Spleen (tissue), 11 donors: ENCODE results near the gene RASSF1. TPM values are rescaled to one million over a fixed set of nuclear protein-coding genes. Genes with fewer than 3 reads are reported as not detected.

Experiments used
- DNase-seq: peaks from one replicate; pipeline ENCODE4 v3.0.0-alpha.2; 2020
- H3K27ac ChIP-seq, 8 donors: fragments of 200-600 bp; sonication (generic) in 7 of 8; 1 replicate in 4 of 8; 2 replicates in 4 of 8; pipeline versions ENCODE4 v1.5.0 to v1.8.0; 2016 to 2021; ENCODE audit warnings: inconsistent platforms in 4 of 8, mild to moderate bottlenecking in 4 of 8, moderate library complexity in 1 of 8
- H3K27me3 ChIP-seq, 7 donors: fragments of 200-600 bp; sonication (generic) in 6 of 7; replicated peaks in 1 of 7; 1 replicate in 4 of 7; 2 replicates in 3 of 7; pipeline versions ENCODE4 v1.5.0 to v1.8.0; 2016 to 2021; ENCODE audit warnings: inconsistent platforms in 3 of 7, mild to moderate bottlenecking in 1 of 7
- H3K36me3 ChIP-seq, 6 donors: fragments of 200-600 bp; sonication (generic) in 5 of 6; 1 replicate in 4 of 6; 2 replicates in 2 of 6; pipeline versions ENCODE4 v1.5.0 to v1.8.0; 2016 to 2021; ENCODE audit warnings: inconsistent platforms in 2 of 6
- H3K4me1 ChIP-seq, 6 donors: fragments of 200-600 bp; sonication (generic) in 5 of 6; 1 replicate in 3 of 6; 2 replicates in 3 of 6; pipeline versions ENCODE4 v1.5.0 to v1.8.0; 2016 to 2021; ENCODE audit warnings: inconsistent platforms in 3 of 6
- H3K4me3 ChIP-seq, 8 donors: fragments of 200-600 bp; sonication (generic) in 7 of 8; 1 replicate in 4 of 8; 2 replicates in 4 of 8; pipeline versions ENCODE4 v1.5.0 to v1.8.0; 2016 to 2021; ENCODE audit warnings: inconsistent platforms in 4 of 8, mild to moderate bottlenecking in 4 of 8, moderate library complexity in 2 of 8
- H3K9me3 ChIP-seq, 8 donors: fragments of 200-600 bp; sonication (generic) in 7 of 8; 1 replicate in 4 of 8; 2 replicates in 4 of 8; pipeline versions ENCODE4 v1.5.0 to v1.8.0; 2016 to 2021; ENCODE audit warnings: inconsistent platforms in 4 of 8
- CTCF ChIP-seq, 11 experiments: fragments of 200-600 bp in 7 of 11; fragments of 450-650 bp in 4 of 11; sonication (generic) in 4 of 11; IDR thresholded peaks in 8 of 11; conservative IDR thresholded peaks in 3 of 11; 1 replicate in 7 of 11; 2 replicates in 4 of 11; pipeline versions ENCODE4 v1.4.0 to v1.8.0; 2016 to 2021; ENCODE audit warnings: antibody characterized with exemption in 11 of 11, inconsistent platforms in 4 of 11, mild to moderate bottlenecking in 1 of 11
- POLR2A ChIP-seq, 3 donors: fragments of 450-650 bp; IDR thresholded peaks; one replicate each; pipeline ENCODE4 v1.5.1; 2017; ENCODE audit warnings: antibody characterized with exemption in 3 of 3, mild to moderate bottlenecking in 1 of 3
- POLR2AphosphoS5 ChIP-seq, 3 donors: sonication (generic); formaldehyde crosslinking; IDR thresholded peaks; one replicate each; pipeline ENCODE4 v1.5.1; 2017; ENCODE audit warnings: antibody characterized with exemption in 3 of 3
- WGBS, 5 donors: extraction: QIAGEN DNeasy Blood & Tissue Kit in 3 of 5; methylation state at CpG; one replicate each; pipeline versions ENCODE4 v1.1.5 to v1.1.7; 2013 to 2018; 5-methylcytosine and 5-hydroxymethylcytosine counted together
- intact Hi-C: fragments of 100-400 bp; cut with DNase I; formaldehyde crosslinking; loops from one replicate; pipeline ENCODE4 v1.15.0; 2023; ENCODE audit warnings: low total_unique reads
- polyA plus RNA-seq, 3 donors: library from polyadenylated mRNA; stranded (reverse); fragments of 200-250 nt; gene quantifications; one replicate each; pipeline ENCODE4 v1.2.1, GENCODE V29; 2013
- total RNA-seq, 7 donors: library from RNA; depleted of rRNA in 3 of 7; stranded (reverse); fragments of >200 nt in 3 of 7; fragmentation: NEBNext Ultra II Directional in 4 of 7; extraction: Animal tissue kit (Norgen Biotek cat#: 25700) in 4 of 7; gene quantifications; one replicate each; pipeline versions ENCODE4 v1.1.0 to v1.2.1, GENCODE V29; 2016 to 2021
- donor health status: healthy with polysubstance abuse.
- donor health status: DM: no; HTN: no; CAD: no; lungs with moderate emphysema.
- donor health status: DM: no; HTN: no; CAD: no.
- donor health status: Bipolar disorder and iron deficiency.
- donor health status: healthy.
- donor health status: DM: no; HTN: no; CAD: no.
- donor health status: DM: yes; HTN: yes; CAD: no.

The RASSF1 gene
- total and polyA plus RNA-seq, 10 donors = 48.3 to 113 (median 64.7) TPM

- H3K27ac ChIP-seq = peak overlapping the region in 5 of 8 donors; percentile 4 to 92 (median 90)
- intact Hi-C loops = no loop called here
- no peaks in the 10 kb centered on the region for H3K9me3 ChIP-seq
- 51 to 75% (median 57%) methylated on average over 4 to 5 of the region's 5 CpGs for WGBS, 5 donors
- DNase-seq = no peak
- peak overlapping the region in 6 of 8 donors; percentile 2 to 97 (median 83) for H3K4me3 ChIP-seq
- no peaks in the 10 kb centered on the region for H3K27me3 ChIP-seq
- no peak for TF ChIP-seq CTCF (IDR thresholded peaks at IDR 0.05 in 8 of 11, conservative IDR thresholded peaks at IDR 0.05 in 3 of 11)
- TF ChIP-seq POLR2A (IDR thresholded peaks at IDR 0.05) = no peak
- TF ChIP-seq POLR2AphosphoS5 (IDR thresholded peaks at IDR 0.05) = no peak
- peaks cover 0 to 71% (median 40%) of the 10 kb centered on the region in 6 donors for H3K36me3 ChIP-seq
- H3K4me1 ChIP-seq = peaks cover 34 to 84% (median 64%) of the 10 kb centered on the region in 6 donors
These were observed 15.9 kb upstream of the RASSF1 start for GRCh38 chr3:50356553-50356952.

GRCh38 chr3:50355829-50356552 is 15.4 kb upstream of the RASSF1 start:
- TF ChIP-seq CTCF (IDR thresholded peaks at IDR 0.05 in 8 of 11, conservative IDR thresholded peaks at IDR 0.05 in 3 of 11) = no peak
- no peak for TF ChIP-seq POLR2A (IDR thresholded peaks at IDR 0.05)
- no peak for TF ChIP-seq POLR2AphosphoS5 (IDR thresholded peaks at IDR 0.05)
- H3K9me3 ChIP-seq = no peaks in the 10 kb centered on the region
- DNase-seq = no peak
- H3K27me3 ChIP-seq = no peaks in the 10 kb centered on the region
- H3K4me3 ChIP-seq = peak overlapping the region in 5 of 8 donors; percentile 2 to 97 (median 83)
- 65 to 77% (median 72%) methylated on average over 5 of the region's 5 CpGs for WGBS, 5 donors
- intact Hi-C loops = no loop called here
- peaks cover 39 to 89% (median 70%) of the 10 kb centered on the region in 6 donors for H3K4me1 ChIP-seq
- H3K36me3 ChIP-seq = peaks cover 0 to 72% (median 40%) of the 10 kb centered on the region in 6 donors
- peak overlapping the region in 5 of 8 donors; percentile 4 to 92 (median 90) for H3K27ac ChIP-seq

GRCh38 chr3:50354850-50355249 is 14.2 kb upstream of the RASSF1 start:
- DNase-seq = no peak
- no peaks in the 10 kb centered on the region for H3K27me3 ChIP-seq
- intact Hi-C loops = no loop called here
- H3K36me3 ChIP-seq = peaks cover 0 to 72% (median 40%) of the 10 kb centered on the region in 6 donors
- TF ChIP-seq POLR2A (IDR thresholded peaks at IDR 0.05) = no peak
- TF ChIP-seq POLR2AphosphoS5 (IDR thresholded peaks at IDR 0.05) = peak in 1 of 3 donors; percentile 35
- no peak for TF ChIP-seq CTCF (IDR thresholded peaks at IDR 0.05 in 8 of 11, conservative IDR thresholded peaks at IDR 0.05 in 3 of 11)
- H3K4me1 ChIP-seq = peaks cover 39 to 96% (median 78%) of the 10 kb centered on the region in 6 donors
- H3K9me3 ChIP-seq = no peaks in the 10 kb centered on the region
- WGBS, 5 donors = 87 to 97% (median 94%) methylated on average over 5 to 7 of the region's 7 CpGs
- no peak overlapping the region for H3K4me3 ChIP-seq
- H3K27ac ChIP-seq = peak overlapping the region in 1 of 8 donors; percentile 91

GRCh38 chr3:50354186-50354764 is 13.6 kb upstream of the RASSF1 start:
- intact Hi-C loops = no loop called here
- H3K27ac ChIP-seq = no peak overlapping the region
- DNase-seq = no peak
- H3K4me3 ChIP-seq = no peak overlapping the region
- H3K9me3 ChIP-seq = no peaks in the 10 kb centered on the region
- no peaks in the 10 kb centered on the region for H3K27me3 ChIP-seq
- WGBS, 5 donors = 84 to 93% (median 90%) methylated on average over 5 of the region's 5 CpGs
- TF ChIP-seq CTCF (IDR thresholded peaks at IDR 0.05 in 8 of 11, conservative IDR thresholded peaks at IDR 0.05 in 3 of 11) (no peak), POLR2A (IDR thresholded peaks at IDR 0.05) (no peak), POLR2AphosphoS5 (IDR thresholded peaks at IDR 0.05) (no peak)
- peaks cover 39 to 98% (median 80%) of the 10 kb centered on the region in 6 donors for H3K4me1 ChIP-seq
- H3K36me3 ChIP-seq = peaks cover 0 to 75% (median 40%) of the 10 kb centered on the region in 6 donors
